ENCODE data around the gene PRG2.

The PRG2 gene, protein sequence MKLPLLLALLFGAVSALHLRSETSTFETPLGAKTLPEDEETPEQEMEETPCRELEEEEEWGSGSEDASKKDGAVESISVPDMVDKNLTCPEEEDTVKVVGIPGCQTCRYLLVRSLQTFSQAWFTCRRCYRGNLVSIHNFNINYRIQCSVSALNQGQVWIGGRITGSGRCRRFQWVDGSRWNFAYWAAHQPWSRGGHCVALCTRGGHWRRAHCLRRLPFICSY

DNA sequence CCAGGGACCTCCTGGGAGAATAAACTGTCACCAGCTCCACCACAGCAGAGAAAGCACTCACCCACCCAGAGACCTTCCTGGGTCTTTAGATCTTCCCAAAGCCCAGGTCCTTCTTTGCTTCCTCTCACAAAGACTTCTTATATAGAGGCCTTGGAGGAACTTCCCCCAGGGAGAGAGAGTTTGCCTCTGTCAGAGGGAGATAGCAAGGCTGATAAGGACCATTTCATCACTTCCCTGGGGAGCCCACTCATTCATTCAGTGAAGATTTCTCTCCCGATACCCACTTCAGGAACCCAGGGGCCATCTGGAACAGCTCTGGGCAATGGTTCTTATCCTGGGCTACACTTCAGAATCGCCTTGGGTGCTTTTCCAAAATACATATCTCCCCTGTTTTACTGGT lies at the start of gene PRG2:
Gene PRG2, minus strand, starts transcription at position 116 of the 400 bp plus-strand sequence. CDS start 706 bp downstream, outside the sequence.
- DNase-seq = no peak

DNA sequence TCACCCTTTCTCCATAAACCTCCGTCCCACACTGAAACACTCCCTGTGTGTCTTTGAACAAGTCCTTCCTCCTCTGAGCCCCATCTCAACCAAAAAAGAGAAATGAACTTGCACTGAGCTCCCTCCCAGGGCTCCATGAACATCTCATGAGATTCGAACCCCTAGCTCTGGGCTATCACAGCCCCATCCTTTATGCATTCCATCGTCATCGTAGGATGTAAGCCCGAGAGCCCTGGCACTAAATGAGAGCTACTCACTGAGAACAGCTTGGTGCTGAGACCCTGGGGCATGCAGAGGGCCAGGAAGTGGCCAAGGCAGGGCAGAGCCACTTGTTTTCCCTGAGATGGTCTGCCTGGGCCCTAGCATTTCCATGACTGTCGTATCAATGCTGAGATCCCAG lies 49.3 kb upstream of the PRG2 start:
- DNase-seq = no peak

DNA sequence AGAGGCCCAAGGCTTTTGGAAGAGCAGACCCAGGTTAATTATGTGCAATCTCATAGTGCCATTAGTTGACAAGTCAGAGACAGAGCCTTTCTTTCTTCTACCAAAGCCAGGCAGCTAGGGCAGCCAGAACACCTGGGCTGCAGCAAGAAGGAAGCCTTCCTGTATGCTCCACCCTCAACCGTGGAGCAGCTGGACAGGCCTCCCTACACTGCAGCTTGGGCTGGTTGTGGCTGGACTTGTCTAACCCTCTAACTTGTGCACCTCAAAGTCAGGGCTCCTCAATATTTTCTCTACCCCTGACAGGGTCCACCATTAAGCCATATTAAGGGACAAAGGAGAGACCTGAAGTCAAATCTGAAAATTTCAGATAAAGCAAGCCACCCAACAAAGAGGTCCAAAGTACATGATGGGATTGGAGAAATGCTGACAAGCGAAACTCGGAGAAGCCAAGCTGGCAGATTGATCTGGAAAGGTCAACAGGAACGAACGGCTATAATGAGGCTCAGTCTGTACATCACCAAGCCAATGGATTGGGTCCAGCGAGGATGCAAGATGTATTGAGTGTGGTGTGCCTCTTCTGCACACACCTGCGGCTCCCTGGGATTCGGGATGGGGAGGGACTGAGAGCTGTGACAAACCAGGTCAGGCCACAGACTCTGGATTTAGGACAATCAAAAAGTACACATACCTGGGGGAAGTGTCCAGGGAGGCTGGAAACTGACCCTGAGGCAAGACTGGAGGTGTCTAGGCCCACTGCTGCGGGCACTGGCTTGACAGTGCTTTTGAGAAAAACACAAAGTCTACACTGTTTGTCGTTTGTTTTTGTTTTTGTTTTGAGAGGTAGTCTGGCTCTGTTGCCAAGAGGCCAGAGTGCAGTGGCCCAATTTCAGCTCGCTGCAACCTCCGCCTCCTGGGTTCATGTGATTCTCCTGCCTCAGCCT lies 48.2 kb upstream of the PRG2 start:
- no peak for DNase-seq

DNA sequence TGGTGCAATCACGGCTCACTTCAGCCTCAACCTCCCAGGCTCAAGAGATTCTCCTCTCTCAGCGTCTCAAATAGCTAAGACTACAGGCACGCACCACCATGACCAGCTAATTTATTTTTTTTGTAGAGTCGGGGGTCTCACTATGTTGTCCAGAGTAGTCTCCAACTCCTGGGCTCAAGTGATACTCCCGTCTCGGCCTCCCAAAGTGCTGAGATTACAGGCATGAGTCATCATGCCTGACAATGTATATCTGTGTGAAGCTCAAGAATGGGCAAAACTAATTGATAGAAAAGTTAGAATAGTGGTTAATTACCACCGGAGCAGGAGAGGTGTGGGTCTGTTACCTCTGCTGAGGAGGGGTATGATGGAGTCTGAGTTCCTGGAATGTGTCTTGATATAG lies 45.6 kb upstream of the PRG2 start:
- DNase-seq = no peak

DNA sequence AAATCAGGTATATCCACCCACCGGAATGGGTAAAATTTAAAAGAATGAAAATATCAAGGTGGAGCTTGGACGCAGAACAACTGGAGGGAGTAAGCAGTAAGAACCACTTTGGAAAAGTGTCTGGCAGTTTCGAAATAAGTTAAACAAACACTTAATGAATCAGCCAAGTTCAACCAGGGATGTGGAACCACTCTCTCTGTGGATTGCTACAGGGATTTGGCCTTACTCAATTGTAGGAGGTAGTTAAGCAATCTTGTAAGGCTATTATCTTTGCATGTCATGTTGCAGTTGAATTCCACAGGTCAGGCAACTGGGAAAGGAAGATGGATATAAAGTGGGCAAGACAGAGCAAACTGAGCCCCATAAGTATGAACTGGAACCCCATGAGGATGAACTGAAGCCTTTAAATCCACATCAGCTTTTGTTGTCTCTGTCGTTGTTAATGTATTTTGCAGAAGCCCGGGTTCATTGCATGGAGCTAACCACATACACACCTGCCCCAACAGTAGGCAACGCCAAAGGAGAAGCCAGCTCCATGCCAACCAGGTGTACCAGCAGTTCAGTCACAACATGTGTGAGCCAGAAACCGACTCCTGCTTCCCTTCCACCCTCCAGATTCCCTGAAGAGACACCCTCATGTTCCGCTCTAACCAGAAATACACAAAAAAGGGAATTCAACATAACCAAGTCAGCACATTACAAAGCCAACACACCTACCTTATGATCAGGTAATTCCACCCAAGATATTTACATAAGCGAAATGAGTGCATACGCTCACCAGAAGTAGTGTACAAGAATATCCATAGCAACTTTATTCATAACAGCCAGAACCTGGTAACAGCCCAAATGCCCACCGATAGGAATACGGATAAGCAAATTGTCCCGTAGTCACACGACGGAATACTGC lies 44.4 kb upstream of the PRG2 start:
- no peak for DNase-seq

DNA sequence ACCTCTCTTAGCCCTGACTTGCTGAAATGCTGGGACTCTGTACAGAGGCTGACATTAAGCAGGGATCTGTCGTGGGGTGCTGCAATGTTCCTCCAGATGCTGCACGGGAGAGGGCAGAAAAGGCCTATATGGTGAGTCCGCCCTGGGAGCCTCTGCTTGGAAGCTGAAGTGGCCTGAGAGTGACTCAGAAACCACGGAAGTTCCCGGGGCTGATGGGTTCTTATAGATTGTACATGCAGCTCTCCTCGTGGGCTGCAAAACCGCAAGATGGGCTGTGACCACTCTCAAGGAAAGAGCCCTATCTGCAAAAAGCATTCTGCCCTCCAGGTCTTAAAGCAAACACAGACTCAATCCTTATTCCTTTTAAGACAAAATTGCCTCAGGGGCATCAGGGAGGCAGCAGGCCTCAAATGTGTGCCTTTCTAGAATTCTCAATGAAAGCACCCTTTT lies 42.3 kb upstream of the PRG2 start:
- DNase-seq = no peak

DNA sequence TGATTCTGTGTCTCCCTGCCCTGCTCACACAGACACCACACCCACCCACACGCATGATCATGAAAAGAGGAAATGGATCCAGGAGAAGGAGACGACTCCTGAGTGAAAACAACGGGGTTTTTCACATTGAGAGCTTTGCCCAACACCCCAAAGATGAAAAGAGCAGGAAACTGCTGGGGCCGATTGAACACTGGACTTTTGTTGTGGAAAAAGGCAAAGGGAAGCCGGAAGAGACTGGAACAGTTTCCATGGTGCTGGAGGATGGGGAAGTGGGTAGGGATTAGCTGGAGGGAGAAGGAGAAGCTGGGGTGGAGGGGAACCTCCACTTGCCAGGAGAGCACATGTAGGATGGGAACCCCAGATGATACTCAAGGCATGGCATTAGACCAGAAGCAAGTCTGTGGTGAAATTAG lies 41.7 kb upstream of the PRG2 start:
- DNase-seq = no peak

DNA sequence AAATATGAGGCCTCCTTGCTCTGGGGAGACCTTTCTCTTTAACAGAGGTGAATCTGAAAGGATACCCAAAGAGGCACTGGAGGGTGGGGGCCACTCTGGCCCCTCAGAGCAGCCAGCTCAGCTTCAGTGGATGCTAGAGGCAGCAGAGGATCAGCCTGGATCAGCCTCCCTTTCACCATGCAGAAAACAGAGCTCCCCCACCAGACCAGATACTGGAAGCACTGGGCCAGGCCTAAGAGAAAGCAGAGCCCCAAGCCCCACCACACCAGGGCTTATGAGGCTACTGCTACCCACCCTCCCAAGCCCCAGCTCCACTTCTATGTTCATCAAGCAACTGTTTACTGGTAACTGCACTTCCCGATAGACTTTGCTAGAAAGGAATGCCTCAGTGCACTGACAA lies 40.5 kb upstream of the PRG2 start:
- DNase-seq = no peak

DNA sequence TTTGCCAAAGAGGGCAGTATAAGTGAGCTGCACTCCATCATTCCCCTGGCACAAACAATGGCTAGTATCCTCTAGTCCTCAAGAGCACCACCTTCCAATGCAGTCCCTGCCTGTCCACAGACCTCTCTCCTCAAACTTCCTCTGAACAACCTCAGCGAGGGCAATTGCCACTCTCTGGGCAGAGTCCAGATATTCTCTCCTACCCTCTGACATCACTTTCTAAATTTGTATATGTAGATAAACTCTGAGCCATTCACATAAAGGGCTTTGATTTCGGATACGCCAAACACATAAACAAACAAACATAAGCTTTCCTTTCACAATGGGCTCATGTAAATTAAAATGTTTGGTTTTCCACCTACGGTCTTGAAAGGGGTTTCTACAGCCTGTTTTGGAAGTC lies 39.5 kb upstream of the PRG2 start:
- DNase-seq = no peak

DNA sequence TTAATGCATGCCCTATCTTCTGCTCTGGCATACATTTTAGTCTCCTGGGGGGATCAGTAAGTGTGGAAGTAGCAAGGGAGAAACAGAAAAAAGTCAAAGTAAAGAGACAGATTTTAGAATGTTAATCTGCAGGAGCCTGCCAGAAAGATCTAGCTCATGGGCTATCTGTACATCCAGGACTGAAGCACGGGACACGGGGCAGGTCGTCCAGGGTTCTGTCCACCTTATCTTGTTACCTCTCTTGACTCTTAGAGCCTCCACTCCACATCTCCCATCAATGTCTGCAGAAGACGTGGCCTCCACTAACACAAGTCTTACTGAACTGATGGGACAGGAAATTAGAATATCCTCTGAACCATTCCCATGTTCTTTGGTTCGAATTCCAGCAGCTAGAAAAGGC lies 38.2 kb upstream of the PRG2 start:
- no peak for DNase-seq

DNA sequence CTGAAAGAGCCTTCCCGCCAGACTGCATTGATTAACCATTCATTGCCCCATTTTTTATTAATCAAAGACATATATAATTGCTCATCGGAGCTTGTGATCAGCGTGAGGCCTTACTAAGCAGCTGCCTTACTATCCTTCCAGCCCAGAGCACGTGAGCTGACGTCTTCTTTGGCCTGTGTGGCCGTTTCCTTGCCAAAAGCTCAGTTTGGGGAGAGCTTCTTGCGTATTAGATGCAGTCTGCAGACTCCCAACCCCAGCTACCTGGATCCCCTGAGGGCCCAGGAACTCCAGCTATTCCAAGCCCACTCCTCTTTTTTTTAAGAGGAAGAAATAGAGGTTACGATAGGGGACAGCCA lies 37.3 kb upstream of the PRG2 start:
- DNase-seq = no peak

DNA sequence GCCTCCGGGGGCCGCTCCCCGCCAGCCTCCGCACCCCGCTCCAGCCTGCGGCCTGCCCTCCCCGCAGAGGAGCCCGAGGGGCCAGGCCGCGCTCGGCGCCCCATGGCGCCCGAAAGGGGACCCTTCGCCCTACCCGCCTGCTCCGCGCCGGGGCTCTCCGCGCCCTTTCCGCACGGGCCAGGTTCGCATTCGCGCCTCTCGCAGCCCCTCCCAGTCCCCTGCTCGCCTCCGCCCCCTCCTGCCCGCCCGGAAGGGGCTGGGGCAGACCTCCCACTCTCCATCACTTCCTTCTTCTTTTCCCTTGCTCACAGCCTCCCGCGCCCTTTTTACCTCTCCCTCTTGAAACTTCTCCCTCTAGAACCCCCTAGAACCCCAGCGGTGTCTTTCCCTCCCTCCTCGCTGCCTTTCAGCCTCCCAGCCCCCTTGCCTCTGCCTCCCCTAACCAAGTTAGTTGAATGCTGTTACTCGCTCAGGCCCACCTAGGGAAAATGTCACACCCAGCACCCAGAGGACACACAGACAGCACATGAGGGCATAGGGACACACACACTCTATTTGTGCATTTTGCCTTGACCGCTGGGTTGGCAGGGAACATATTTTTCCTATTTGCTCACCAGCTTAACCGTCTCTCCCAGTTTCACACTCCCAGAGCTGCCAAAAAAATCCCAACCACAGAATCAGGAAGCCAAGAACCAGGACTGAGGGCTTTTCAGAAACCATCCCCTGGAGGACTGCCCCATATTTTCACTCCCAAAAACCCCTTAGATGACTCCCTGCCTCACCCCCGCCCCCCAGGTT lies 36.7 kb upstream of the PRG2 start, which contains the start of gene SLC43A3:
Gene SLC43A3, minus strand, starts transcription at position 193 of the 798 bp plus-strand sequence. CDS start 949 bp downstream, outside the sequence.
- DNase-seq = peak; percentile 82

DNA sequence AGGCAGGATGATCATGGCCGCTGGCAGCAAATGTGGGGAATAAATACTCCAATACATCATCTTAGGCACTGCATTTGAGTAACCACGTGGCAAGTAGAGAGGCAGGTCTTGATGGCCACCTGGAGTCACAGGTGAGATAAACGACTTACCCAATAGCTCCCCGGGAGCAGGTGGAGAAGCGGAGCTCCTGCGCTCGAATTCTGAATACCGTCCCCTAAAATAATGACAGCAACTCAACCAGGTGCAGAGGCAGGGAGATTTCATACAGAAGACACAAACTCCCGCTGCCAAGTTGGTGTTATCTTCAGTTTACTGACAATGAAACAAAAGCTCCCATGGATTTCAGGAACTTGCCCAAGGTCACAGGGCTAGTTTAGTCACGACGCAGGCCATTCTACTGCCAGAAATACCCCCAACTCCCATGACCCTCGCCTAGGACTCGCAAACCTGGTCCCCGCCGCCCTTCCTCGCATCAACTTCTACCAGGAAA lies 36.0 kb upstream of the PRG2 start:
- no peak for DNase-seq

DNA sequence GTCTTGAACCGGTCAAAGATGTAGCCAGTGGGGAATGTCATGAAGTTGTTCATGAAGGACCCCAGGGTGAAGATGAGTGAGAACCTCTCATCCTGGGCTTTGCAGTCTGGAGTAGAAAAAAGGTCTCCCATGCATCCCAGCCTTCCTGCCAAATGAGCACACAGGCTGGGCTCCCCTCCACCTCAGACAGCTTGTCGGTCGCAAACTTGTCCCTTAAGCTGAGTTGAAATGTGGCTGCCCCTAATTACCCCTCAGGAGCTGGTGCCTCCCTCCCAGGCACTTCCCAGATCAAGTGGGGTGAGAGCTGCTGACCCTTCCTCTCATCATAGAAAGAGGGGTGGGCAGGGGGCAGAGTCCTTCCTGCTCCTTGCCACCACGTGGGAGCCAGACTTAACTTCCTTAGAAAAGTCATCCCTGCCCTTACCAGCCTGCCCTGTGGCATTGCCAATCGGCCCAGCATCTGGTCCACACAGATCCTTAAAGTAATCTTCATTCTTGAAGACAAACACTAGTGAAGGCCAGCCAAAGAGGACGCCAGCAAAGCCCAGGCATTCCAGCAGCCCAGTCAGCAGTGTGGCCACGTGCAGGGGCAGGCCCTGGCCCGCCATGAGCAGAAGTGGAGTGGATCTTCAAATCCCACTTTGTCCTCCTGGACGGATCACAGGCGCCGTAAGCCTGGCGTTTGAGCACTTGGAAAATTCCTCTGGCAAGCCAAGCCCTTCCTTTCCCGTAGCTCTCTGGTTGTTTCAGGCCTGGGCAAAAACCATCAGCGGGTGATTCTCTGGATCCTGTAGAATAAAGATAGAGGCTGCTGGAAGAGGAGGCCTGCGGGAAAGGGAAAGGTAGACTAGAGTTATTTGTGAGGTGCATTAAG lies 35.4 kb upstream of the PRG2 start:
- no peak for DNase-seq

DNA sequence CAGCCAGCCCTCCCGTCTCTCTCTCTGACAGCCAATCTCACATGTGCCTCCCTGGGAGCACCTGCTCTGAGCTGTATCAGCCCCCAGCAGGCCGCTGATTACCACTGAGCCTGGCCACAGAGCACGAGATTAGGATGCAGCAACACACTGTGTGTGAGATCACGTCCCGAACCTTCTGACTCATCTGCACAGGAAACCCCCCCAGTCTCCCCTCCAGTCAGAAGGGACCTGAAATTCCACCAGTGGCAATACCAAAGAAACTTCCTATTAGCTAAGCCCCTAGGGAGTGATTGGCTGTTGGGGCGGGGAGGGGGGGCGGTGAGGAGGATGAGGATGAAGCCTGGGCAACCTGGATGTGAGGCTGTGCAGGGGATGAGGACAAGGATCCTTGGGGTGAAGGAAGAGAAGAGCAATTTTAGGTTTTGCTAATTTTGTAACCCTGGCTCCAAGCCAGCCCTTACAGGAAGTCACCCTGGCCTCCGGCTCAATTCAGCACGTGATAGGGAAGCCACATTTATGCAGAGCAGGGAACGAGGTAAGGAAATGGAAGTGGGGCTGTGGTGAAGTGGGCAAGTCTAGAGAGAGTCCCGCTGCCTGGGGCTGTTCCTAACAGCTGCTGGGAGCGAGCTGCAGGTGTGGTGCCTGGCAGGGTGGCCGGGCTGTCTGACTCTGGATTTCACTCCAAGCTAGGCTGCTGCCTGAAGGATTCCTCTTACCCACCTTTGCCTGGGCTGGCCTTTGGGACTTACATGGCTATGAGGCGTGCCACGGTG lies 34.5 kb upstream of the PRG2 start:
- no peak for DNase-seq

DNA sequence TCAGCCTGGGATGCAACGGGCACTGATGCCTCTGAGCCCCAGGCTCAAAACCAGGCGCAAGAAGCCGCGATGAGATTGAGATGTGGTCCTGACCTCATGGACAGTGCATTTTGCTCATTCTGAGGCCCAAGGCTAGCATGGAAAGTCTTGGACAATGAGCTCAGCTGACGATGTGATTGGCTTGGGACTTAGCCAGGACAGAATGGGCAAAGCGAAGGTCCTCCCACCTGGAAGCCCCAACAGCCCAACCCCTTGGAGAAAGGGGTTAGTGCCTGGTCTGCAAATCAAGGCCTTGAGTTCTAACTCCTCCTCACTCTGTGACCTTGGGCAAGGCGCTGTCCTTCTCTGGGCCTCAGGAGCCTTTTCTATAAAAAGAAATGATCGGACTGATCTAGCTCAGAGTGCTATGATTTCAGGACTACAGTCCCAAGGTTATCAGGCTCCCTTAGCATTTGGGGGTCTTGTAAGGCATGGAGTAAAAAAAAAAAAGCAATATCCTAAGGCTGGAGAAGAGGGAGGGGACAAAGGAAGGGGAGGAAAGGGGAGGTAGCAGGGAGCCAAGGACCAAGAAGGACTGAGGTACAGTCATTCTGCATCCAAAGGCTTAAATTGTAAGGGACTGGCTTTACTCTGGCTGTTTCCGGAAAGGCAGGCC lies 33.8 kb upstream of the PRG2 start:
- DNase-seq = no peak

DNA sequence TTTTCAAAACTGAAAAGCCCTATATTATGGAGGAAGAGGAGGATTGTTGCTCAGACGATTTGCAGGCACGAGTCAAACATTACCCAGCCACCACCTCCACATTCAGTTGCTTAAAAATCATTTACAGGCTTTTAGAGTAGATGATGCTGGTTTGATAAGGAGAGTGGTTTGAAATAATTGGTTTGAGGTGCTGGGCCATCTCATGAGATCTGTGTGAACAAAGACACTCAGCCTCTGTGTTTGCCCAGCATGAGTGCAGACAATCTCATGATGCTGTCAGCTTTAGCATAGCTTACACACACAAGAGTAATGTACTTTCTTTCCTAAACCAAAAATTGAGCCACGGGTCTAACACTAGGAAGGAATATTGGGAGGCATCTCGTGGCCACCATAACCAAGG lies 32.2 kb upstream of the PRG2 start:
- DNase-seq = no peak

DNA sequence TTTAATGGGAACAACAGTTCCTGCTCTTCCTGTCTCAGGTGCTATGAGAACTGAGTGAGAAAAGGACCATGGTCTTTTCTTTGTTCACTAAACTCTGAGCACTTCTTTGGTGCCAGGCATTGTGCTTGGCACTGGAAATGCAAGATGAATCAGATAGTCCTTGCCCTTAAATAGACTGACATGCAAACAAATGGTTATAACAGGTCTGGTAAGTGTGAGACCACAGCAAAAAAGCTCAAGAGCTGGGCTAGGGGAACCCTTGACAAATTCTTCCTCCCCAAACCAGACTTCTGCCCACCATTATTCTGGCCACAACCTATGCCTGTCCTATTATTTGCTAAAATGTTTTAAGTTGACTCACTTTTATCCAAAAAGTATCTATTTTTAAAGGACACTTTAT lies 31.4 kb upstream of the PRG2 start:
- no peak for DNase-seq

DNA sequence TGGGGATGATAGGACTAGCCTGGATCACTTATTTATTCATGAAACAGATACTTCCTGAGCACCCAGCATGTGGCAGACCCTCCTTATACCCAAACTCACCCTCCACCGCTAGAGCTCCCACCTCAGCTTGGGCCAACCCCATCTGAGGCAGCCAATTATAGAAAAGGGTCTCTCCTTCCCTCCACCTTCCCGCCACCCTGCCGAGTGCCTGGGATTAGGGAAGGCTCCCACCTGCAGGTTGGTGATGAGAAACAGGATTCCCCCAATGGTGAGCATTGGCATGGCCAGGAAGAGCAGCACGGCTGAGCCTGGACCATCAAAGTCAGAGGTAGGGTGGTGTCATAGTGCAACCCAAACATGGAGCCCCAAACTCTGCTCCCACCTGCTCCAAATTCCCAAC lies 30.6 kb upstream of the PRG2 start:
- DNase-seq = no peak

DNA sequence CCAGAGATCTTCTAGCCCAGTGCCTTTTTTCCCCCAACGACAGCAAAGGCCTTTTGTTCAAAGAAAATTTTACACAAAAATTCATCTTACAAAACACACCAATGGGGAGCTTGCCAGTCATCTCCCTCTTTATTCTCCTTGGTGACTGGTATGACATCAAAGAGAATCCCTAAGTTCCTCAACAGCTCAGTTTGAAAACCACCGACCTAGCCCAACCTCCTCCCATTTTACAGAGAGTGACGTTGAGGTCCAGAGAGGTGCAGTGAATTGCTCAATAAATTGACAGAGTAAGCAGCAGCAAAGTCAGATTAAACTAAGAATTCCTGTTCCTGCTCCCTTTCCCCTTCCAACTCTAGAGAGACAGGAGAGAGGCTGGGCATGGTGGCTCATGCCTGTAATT lies 28.7 kb upstream of the PRG2 start:
- DNase-seq = no peak
